ENCODE measurements around the gene DNAJC15.

The DNAJC15 gene

GRCh38 chr13:43127103-43127798, 103.9 kb downstream of the DNAJC15 start:
- no peak for DNase-seq (ENCODE audit: low spot score)

- DNase-seq (ENCODE audit: low spot score): no peak
These were observed 104.4 kb downstream of the DNAJC15 start for GRCh38 chr13:43127827-43128226.

DNA sequence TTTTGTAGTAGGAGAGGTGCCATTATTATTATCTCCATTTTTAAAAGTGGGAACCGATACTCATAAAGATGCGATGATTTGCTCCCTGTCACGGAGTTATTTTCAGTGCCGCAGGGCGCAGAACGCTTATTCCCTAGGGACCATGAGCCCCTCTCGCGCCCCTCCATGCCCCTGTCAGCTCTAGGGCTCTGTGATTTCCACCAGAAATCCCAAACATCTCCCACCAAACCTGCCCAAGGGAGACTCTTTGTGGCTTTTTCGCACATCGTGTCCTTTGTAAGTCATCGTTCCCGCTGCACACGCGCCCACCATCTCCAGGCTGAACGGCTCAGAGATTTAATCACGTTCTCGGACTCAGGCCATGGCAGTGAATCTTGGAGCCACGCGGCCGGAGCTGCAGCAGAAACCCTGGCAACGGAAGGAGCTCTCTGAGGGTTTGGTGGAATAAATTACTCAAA, 105.1 kb downstream of the DNAJC15 start:
- DNase-seq (ENCODE audit: low spot score): no peak

DNA sequence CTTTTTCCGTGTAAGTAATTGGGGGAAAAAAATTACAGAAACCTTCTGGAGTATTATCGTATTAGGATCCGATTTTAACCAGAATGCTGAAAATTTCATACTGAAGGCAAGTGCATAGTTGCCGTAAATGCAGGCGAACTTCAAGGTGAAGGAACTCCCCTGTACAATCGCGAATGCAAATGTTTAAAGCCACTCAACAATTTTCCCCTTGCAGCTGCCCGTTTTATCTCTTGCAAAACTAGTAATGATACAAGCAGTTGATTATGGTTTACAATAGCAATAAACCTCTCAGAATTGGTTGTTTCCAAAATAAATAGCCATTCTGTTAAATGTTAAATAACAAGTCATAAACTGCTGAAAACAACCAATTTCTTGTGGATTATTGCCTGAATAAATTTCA, 105.7 kb downstream of the DNAJC15 start:
- no peak for DNase-seq (ENCODE audit: low spot score)

- no peak for DNase-seq (ENCODE audit: low spot score)
These were observed 106.2 kb downstream of the DNAJC15 start for GRCh38 chr13:43129511-43130110.

GRCh38 chr13:43132257-43132656, 108.9 kb downstream of the DNAJC15 start:
- DNase-seq (ENCODE audit: low spot score): peak; percentile 73

DNA sequence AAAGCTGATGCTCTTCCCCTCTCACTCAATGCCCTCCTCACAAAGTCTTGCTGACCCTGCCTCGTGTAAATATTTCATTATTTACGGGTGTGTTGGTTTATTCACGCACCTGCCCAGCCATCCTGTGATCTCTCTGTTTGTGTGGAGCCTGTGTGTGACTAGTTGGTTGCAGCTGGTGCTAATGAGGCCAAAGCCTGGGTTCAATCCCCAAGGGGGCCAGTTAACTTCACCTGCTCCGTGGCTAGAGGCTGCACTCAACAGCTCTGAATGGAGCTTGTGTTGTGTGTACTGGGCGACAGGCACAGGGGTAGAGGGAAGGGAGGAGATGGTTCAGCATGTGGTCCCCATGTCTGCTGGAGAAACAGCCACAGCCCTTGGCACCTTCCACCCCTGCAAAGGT, 109.5 kb downstream of the DNAJC15 start:
- DNase-seq (ENCODE audit: low spot score): no peak

- DNase-seq (ENCODE audit: low spot score): no peak
These were observed 110.4 kb downstream of the DNAJC15 start for GRCh38 chr13:43133792-43134191.

DNA sequence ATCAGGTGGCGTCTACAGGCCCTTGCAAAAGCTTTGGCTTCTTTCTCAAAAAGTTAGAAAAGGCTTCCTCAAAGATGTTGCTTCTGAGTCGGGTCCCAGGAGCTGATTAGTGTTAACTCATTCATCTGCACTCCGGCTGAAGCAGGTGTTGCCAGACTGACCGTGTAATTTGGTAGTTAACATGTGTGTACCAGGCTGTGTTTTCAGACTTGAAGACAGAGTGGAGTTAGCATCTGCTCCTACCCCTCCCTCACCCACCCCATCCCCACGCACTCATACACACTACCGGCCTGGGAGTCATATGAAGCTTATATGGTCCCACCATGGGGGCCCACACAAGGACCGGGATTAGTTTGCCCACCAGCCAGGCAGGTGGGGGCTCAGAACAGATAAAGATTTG, 111.5 kb downstream of the DNAJC15 start:
- DNase-seq (ENCODE audit: low spot score): no peak

DNA sequence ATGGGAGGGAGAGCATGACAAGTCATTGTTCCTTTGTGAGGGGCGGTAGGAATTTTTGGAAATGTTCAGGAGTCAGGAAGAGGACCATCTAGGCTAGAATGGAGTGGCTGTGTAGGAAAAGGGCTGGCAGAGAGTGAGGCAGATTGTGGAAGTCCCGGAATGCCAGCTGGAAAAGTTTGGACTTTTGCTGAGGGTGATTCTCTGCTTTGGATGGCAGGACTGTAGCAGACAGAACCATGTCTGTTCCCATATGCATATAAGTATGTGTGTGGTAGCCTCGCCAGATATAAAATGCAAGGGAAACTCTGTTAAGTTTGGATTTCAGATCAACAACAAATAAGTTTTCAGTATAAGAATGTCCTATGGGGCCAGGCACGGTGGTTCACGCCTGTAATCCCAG, 112.1 kb downstream of the DNAJC15 start:
- no peak for DNase-seq (ENCODE audit: low spot score)

- DNase-seq (ENCODE audit: low spot score): no peak
These were observed 113.7 kb downstream of the DNAJC15 start for GRCh38 chr13:43136920-43137575.

- no peak for DNase-seq (ENCODE audit: low spot score)
These were observed 115.8 kb downstream of the DNAJC15 start for GRCh38 chr13:43139211-43139610.

- no peak for DNase-seq (ENCODE audit: low spot score)
These were observed 116.5 kb downstream of the DNAJC15 start for GRCh38 chr13:43139921-43140320.

DNA sequence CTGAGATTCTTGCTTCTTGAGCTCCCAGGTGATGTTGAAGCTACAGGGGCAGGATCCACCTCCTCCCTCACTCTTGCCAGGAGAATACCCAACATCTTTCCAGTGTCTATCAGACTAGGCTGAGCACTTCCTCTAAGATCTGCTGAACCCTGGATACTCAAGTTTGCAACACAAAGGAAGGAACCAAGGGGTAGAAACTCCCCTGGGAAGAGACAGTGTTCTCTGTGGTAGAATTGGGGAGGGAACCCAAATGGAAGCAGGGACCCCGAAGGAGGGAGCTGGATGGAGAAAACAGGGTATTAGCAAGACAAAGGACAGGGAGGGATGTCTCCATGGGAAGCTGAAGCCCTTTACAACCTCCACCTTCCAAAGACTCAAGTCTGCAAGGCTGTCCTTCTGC, 117.6 kb downstream of the DNAJC15 start:
- no peak for DNase-seq (ENCODE audit: low spot score)

DNA sequence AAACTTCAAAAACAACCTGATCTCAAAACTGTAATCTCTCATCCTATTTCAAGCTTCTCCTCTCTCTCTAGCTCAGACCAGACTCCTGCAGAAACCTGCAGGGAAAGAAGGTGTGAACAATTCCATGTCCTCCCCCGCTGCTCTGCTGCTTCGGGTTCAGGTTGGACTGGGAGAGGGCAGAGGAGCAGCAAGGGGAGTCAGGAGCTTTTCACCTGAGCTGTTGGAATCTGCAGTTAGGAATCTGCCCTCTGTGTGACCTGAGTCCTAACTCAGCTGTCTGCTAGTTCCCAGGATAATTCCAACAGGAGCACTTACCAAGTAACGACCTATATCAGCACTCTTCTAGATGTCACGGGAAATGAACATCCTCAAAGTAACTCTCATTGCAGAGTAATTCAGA, 118.3 kb downstream of the DNAJC15 start:
- DNase-seq (ENCODE audit: low spot score): no peak

- no peak for DNase-seq (ENCODE audit: low spot score)
These were observed 120.2 kb downstream of the DNAJC15 start for GRCh38 chr13:43143591-43143990.

- DNase-seq (ENCODE audit: low spot score): no peak
These were observed 122.3 kb downstream of the DNAJC15 start for GRCh38 chr13:43145534-43146196.

DNA sequence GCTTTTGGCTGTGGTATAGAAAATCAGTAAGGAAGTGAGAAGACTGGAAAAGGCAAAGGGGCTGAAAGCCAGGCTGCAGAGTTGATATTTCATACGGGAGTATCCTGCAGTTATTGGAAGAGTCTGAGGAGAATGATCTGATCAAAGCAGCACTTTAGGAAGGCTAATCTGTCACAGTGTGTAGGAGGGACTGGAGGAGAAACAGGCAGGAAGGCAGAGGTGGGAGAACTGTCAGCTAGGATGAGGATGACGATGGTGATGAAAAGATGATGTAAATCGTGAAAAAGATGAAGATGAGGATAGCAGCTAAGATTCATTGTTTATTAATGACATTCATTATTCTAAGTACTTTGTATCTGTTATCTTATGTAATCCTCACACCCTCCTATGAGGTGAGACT, 123.0 kb downstream of the DNAJC15 start:
- DNase-seq (ENCODE audit: low spot score): no peak

DNA sequence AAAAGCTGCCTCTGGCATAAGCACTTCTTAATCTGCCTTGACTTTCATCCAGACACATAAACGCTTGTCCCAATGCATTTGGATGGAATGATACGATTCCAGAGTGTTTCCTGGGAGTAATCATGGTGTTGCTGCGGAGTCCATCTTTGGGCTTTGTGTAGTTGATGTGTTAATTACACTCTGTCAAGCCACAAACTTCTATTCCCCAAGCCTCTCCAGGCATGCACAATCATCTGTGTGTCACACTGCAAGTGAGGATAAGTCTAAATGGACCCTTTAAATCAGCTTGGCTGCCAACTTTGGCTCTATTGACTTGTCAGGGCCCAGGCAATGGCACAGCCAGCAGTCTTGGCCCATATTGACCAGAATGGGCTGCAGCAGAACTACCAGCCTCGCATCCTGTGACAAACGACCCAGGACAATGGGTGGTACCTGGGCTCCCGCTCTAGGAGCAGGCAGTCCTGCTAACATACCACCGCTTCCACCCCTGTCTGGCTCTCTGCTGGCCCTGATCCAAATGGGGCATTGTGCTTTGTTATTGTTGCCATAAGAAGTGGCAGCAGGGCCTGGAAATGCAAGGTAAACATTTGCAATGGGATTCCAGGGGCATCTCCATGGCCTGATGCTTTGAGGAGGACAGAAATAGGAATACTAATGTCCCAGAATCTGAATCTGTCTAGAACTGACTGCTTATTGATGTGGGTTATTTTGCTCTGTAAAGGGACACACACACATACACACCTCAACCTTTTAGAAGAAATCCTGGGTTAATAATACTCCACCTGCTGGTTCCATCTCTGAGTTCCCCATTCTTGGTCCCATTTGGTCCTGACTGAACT, 127.2 kb downstream of the DNAJC15 start:
- DNase-seq (ENCODE audit: low spot score): no peak

- DNase-seq (ENCODE audit: low spot score): peak; percentile 51
These were observed 130.2 kb downstream of the DNAJC15 start for GRCh38 chr13:43153436-43154090.

DNA sequence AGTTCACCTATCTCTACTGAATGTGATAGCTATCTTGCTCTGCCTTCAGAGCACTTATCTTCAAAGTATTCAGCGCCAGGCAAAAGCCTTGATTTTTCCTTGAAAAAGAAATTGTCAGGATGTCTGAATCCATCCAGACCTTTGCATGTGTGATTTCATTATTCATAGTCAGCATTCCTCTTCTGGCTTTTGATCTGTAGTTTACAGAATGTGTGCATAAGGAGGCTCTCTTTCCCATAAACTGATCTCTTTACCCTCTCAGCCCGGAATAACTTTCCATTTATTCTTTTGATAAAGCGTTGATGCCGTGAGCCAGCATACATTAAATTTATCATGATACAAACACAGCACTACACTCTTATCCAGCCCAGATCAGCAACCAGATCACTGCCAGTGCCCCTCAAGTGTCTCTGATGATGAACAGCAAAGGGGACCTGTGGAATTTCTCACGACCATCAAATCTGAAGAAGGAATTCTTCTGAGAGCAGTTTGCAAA, 130.8 kb downstream of the DNAJC15 start:
- no peak for DNase-seq (ENCODE audit: low spot score)

Measured in SW480 (cell line).